HCT116 (cell line): Measurements from ENCODE around the gene SMYD3. TPM values are rescaled to one million over a fixed set of nuclear protein-coding genes. Genes with fewer than 3 reads are reported as not detected.

Experiments used
- ATAC-seq: fragments of 200-7000 bp; cut with Tn5 transposase; 2 replicates; pipeline ENCODE4 v1.9.1; 2020; ENCODE audit warnings: mild to moderate bottlenecking, moderate library complexity
- BruUV-seq: library from RNA; stranded (reverse); fragments of 400-500 nt; replicated peaks from 2 replicates; lab custom pipeline; 2021; lab: Mats Ljungman, UMichigan
- CTCF ChIA-PET: fragments of 300-600 bp; sonication (Branson Sonifier 250); formaldehyde crosslinking; loops from one replicate; lab custom pipeline; 2021; ENCODE audit warnings: antibody characterized with exemption; lab: Charles Lee
- POLR2A ChIA-PET: fragments of 300-600, 350-600 bp; sonication (Branson Sonifier 250); formaldehyde crosslinking; loops from one replicate; lab custom pipeline; 2021; ENCODE audit warnings: antibody characterized with exemption; lab: Charles Lee
- RAD21 ChIA-PET, 2 experiments: fragments of 300-600 bp; sonication (Branson Sonifier 250); formaldehyde crosslinking; loops; one replicate each; lab custom pipeline; 2023; ENCODE audit warnings: low total read pairs in 2 of 2; ENCODE audit not compliant: uncharacterized antibody in 2 of 2, unreplicated experiment in 2 of 2, low non-redundant PET in 1 of 2; lab: Charles Lee
- DNase-seq: peaks from one replicate; pipeline ENCODE4 v3.0.0-alpha.2; 2010; ENCODE audit warnings: low read depth, low spot score
- H2AFZ ChIP-seq: fragments of 200-600 bp; shearing (Covaris generic), sonication (generic); 2 replicates; pipeline ENCODE4 v1.6.1; 2017; ENCODE audit warnings: low read depth, mixed run types, mixed read lengths, antibody characterized with exemption, low read length; ENCODE audit not compliant: poor library complexity, severe bottlenecking
- H3K27ac ChIP-seq: 2 replicates; pipeline ENCODE4 v1.5.1; 2012; ENCODE audit warnings: low read depth, low read length
- H3K27me3 ChIP-seq: fragments of 200-600 bp; sonication (generic); 2 replicates; pipeline ENCODE4 v1.6.1; 2016; ENCODE audit warnings: mixed run types, low read length, mixed read lengths; ENCODE audit not compliant: insufficient read depth
- H3K36me3 ChIP-seq, 2 experiments: fragments of 200-500 bp in 1 of 2; fragments of 200-600 bp in 1 of 2; sonication (Bioruptor generic) in 1 of 2; sonication (generic) in 1 of 2; 2 replicates each; pipeline versions ENCODE4 v1.5.1 to v1.6.1; 2014 to 2016; ENCODE audit warnings: low read length in 2 of 2, inconsistent platforms in 1 of 2, mixed read lengths in 1 of 2, mixed run types in 1 of 2; ENCODE audit not compliant: insufficient read depth in 2 of 2, control insufficient read depth in 1 of 2
- H3K4me1 ChIP-seq, 2 experiments: fragments of 200-600 bp in 1 of 2; sonication (generic) in 1 of 2; 2 replicates each; pipeline versions ENCODE4 v1.5.1 to v1.6.1; 2012 to 2017; ENCODE audit warnings: low read length in 2 of 2, inconsistent platforms in 1 of 2, mild to moderate bottlenecking in 1 of 2, mixed read lengths in 1 of 2, mixed run types in 1 of 2, moderate library complexity in 1 of 2; ENCODE audit not compliant: insufficient read depth in 2 of 2, control insufficient read depth in 1 of 2
- H3K4me2 ChIP-seq: fragments of 200-600 bp; sonication (generic); 2 replicates; pipeline ENCODE4 v1.6.1; 2017; ENCODE audit warnings: mixed run types, low read length, mixed read lengths
- H3K4me3 ChIP-seq, 2 experiments: fragments of 200-600 bp in 1 of 2; sonication (generic) in 1 of 2; replicated peaks in 1 of 2; 2 replicates each; pipeline ENCODE4 v1.5.1; 2011 to 2016; ENCODE audit warnings: low read length in 2 of 2, control low read depth in 1 of 2, low read depth in 1 of 2, mild to moderate bottlenecking in 1 of 2, mixed read lengths in 1 of 2, mixed run types in 1 of 2
- H3K79me2 ChIP-seq: fragments of 200-600 bp; sonication (generic); 2 replicates; pipeline ENCODE4 v1.6.1; 2017; ENCODE audit warnings: mild to moderate bottlenecking, mixed run types, low read length, moderate library complexity, mixed read lengths; ENCODE audit not compliant: insufficient read depth
- H3K9ac ChIP-seq: fragments of 200-600 bp; sonication (generic); 2 replicates; pipeline ENCODE4 v1.6.1; 2016; ENCODE audit warnings: low read length, mixed read lengths
- H3K9me2 ChIP-seq: fragments of 200-600 bp; sonication (generic), shearing (Covaris generic); 2 replicates; pipeline ENCODE4 v1.6.1; 2017; ENCODE audit warnings: mixed run types, mild to moderate bottlenecking, moderate library complexity; ENCODE audit not compliant: insufficient read depth
- H3K9me3 ChIP-seq, 2 experiments: fragments of 200-500 bp in 1 of 2; fragments of 200-600 bp in 1 of 2; sonication (Bioruptor generic) in 1 of 2; sonication (generic) in 1 of 2; 2 replicates each; pipeline ENCODE4 v1.6.1; 2014 to 2017; ENCODE audit warnings: low read length in 2 of 2, mixed read lengths in 2 of 2, inconsistent platforms in 1 of 2, low read depth in 1 of 2, mild to moderate bottlenecking in 1 of 2, mixed run types in 1 of 2, moderate library complexity in 1 of 2; ENCODE audit not compliant: control insufficient read depth in 1 of 2, insufficient read depth in 1 of 2
- H4K20me1 ChIP-seq: fragments of 200-600 bp; sonication (generic), shearing (Covaris generic); 2 replicates; pipeline ENCODE4 v1.6.1; 2017; ENCODE audit warnings: mixed run types, mild to moderate bottlenecking, moderate library complexity; ENCODE audit not compliant: insufficient read depth
- CBX3 ChIP-seq: IDR thresholded peaks from 2 replicates; pipeline ENCODE4 v1.6.1; 2012; ENCODE audit warnings: low read depth
- EZH2 ChIP-seq: fragments of 200-600 bp; sonication (generic); IDR thresholded peaks from 2 replicates; pipeline ENCODE4 v1.6.1; 2017; ENCODE audit warnings: antibody characterized with exemption, mixed run types
- FOSL1 ChIP-seq: IDR thresholded peaks from 2 replicates; pipeline ENCODE4 v1.6.1; 2012; ENCODE audit warnings: low read depth
- JUND ChIP-seq: IDR thresholded peaks from 2 replicates; pipeline ENCODE4 v1.6.1; 2012
- POLR2A ChIP-seq: IDR thresholded peaks from 2 replicates; pipeline ENCODE4 v1.7.0; 2011; ENCODE audit warnings: borderline replicate concordance; ENCODE audit not compliant: insufficient read depth, insufficient read length; ENCODE audit errors: extremely low read depth
- SIN3A ChIP-seq: IDR thresholded peaks from 2 replicates; pipeline ENCODE4 v1.6.1; 2012; ENCODE audit warnings: low read depth
- SRF ChIP-seq: IDR thresholded peaks from 2 replicates; pipeline ENCODE4 v1.6.1; 2012; ENCODE audit warnings: low read depth
- ZBTB33 ChIP-seq: IDR thresholded peaks from 2 replicates; pipeline ENCODE4 v1.6.1; 2011; ENCODE audit warnings: mild to moderate bottlenecking, low read length, moderate library complexity; ENCODE audit not compliant: insufficient replicate concordance; ENCODE audit errors: extremely low read depth
- ZNF274 ChIP-seq: fragments of 200-500 bp; sonication (Bioruptor generic); IDR thresholded peaks from 2 replicates; pipeline ENCODE4 v1.6.1; 2014; ENCODE audit warnings: mild to moderate bottlenecking, low read depth, low read length, inconsistent platforms
- intact Hi-C: fragments of 100-400 bp; cut with micrococcal nuclease; formaldehyde crosslinking; loops from 2 replicates; pipeline ENCODE4 v1.10.0; 2022
- total RNA-seq: library from RNA; stranded (reverse); gene quantifications from one replicate; pipeline ENCODE4 v1.2.1, GENCODE V29; 2021; ENCODE audit not compliant: unreplicated experiment
- TF ChIP-seq, protein P1 (sequence below): IDR thresholded peaks from 2 replicates; pipeline ENCODE4 v1.6.1; 2012; ENCODE audit warnings: low read depth

Gene SMYD3
- total RNA-seq, 1 experiment from 2014 or later, result 33.6 TPM

- ChIA-PET RAD21 (no interaction called here), POLR2A (no interaction called here), CTCF (no interaction called here)
- no peak for TF ChIP-seq SRF
- Histone ChIP-seq H3K9me3 (no peaks in the 10 kb centered on the region), H3K4me2 (no peak overlapping the region), H3K4me3 (no peak overlapping the region), H3K36me3 (no peaks in the 10 kb centered on the region), H3K9ac (no peak overlapping the region), H4K20me1 (no peaks in the 10 kb centered on the region), H2AFZ (no peak overlapping the region), H3K4me1 (no peaks in the 10 kb centered on the region), H3K79me2 (no peaks in the 10 kb centered on the region), H3K9me2 (no peaks in the 10 kb centered on the region), H3K27me3 (no peaks in the 10 kb centered on the region), H3K27ac (no peak overlapping the region)
- no peak for DNase-seq
- intact Hi-C loops, result no loop called here
- no TSS peak for BruUV-seq
- no peak for ATAC-seq
These were observed 756.0 kb downstream of the SMYD3 start for GRCh38 chr1:245751116-245751515.

DNA sequence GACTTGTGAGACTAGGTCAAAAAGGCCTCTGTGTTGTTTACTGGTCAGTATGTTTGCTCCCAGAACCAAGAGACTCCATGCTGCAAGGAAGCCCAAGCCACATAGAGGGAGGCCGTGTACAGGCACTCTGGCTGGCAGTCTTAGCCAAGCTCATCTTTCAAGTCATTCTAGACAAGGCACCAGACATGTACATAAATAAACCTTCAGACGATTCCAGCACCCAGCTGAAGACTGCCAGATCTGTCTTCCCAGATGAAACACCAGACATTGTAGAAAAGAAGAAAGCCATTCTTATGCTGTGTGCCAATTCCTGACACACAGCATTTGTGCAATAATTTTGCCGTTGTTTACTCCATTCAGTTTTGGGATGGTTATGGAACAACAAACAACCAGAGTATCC lies 756.8 kb downstream of the SMYD3 start:
- ChIA-PET RAD21 (no interaction called here), CTCF (no interaction called here)
- intact Hi-C loops, result no loop called here

More for the DNA sequence above, 756.8 kb downstream of the SMYD3 start:
- H3K27me3 ChIP-seq, result no peaks in the 10 kb centered on the region
- no peaks in the 10 kb centered on the region for H3K4me1 ChIP-seq
- H2AFZ ChIP-seq, result no peak overlapping the region
- POLR2A ChIA-PET, result no interaction called here
- no peak overlapping the region for H3K27ac ChIP-seq
- H3K4me3 ChIP-seq, result no peak overlapping the region
- H3K79me2 ChIP-seq, result no peaks in the 10 kb centered on the region
- no peak for DNase-seq
- no peaks in the 10 kb centered on the region for H3K36me3 ChIP-seq
- H3K9ac ChIP-seq, result no peak overlapping the region
- H3K9me3 ChIP-seq, result no peaks in the 10 kb centered on the region
- no TSS peak for BruUV-seq
- ATAC-seq, result no peak
- H3K4me2 ChIP-seq, result no peak overlapping the region
- no peaks in the 10 kb centered on the region for H4K20me1 ChIP-seq
- no peaks in the 10 kb centered on the region for H3K9me2 ChIP-seq
- TF ChIP-seq EZH2 (no peak), SIN3A (no peak), FOSL1 (no peak), ZBTB33 (no peak), JUND (no peak), ZNF274 (no peak), CBX3 (no peak), POLR2A (no peak)
- TF ChIP-seq, protein P1, sequence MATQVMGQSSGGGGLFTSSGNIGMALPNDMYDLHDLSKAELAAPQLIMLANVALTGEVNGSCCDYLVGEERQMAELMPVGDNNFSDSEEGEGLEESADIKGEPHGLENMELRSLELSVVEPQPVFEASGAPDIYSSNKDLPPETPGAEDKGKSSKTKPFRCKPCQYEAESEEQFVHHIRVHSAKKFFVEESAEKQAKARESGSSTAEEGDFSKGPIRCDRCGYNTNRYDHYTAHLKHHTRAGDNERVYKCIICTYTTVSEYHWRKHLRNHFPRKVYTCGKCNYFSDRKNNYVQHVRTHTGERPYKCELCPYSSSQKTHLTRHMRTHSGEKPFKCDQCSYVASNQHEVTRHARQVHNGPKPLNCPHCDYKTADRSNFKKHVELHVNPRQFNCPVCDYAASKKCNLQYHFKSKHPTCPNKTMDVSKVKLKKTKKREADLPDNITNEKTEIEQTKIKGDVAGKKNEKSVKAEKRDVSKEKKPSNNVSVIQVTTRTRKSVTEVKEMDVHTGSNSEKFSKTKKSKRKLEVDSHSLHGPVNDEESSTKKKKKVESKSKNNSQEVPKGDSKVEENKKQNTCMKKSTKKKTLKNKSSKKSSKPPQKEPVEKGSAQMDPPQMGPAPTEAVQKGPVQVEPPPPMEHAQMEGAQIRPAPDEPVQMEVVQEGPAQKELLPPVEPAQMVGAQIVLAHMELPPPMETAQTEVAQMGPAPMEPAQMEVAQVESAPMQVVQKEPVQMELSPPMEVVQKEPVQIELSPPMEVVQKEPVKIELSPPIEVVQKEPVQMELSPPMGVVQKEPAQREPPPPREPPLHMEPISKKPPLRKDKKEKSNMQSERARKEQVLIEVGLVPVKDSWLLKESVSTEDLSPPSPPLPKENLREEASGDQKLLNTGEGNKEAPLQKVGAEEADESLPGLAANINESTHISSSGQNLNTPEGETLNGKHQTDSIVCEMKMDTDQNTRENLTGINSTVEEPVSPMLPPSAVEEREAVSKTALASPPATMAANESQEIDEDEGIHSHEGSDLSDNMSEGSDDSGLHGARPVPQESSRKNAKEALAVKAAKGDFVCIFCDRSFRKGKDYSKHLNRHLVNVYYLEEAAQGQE, result no peak
